ENCODE results near the gene MACROD2. TPM values are rescaled to one million over a fixed set of nuclear protein-coding genes. Genes with fewer than 3 reads are reported as not detected.

MACROD2 gene
- total and polyA plus RNA-seq, 11 donors, result 0.54 to 5.4 (median 2.4) TPM

DNA sequence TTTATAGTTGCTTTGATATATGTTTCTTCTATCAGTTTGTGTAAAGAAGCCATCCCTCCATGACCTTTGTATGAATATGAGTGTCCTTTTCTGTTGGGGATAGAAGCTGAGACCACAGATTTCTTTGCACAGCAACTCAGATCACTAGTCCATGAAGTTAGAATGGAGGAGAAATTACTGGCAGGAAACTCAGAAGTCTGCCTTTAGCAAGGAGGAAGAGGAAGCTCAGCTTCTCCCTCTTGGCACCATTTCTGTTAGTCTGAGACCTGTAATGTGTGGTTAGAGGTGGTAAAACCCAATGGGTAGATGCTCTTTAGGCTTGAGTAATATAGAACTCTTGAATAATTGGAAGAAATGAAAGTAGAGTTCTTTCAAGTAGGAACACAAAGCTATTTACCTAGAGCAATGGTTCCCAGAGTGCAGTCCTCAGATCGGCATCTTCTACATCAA, 1337.4 kb downstream of the MACROD2 start:
- intact Hi-C loops (cut with DNase I), result no loop called here
- Histone ChIP-seq H3K9me3 (no peaks in the 10 kb centered on the region), H3K36me3 (no peaks in the 10 kb centered on the region), H3K27ac (no peak overlapping the region), H3K27me3 (no peaks in the 10 kb centered on the region), H3K4me3 (no peak overlapping the region), H3K4me1 (no peaks in the 10 kb centered on the region)
- 90 to 100% (median 95%) methylated on average over 1 of the region's 1 CpG for WGBS, 4 donors
- TF ChIP-seq POLR2A (IDR thresholded peaks at IDR 0.05), result no peak
- TF ChIP-seq, protein P1, sequence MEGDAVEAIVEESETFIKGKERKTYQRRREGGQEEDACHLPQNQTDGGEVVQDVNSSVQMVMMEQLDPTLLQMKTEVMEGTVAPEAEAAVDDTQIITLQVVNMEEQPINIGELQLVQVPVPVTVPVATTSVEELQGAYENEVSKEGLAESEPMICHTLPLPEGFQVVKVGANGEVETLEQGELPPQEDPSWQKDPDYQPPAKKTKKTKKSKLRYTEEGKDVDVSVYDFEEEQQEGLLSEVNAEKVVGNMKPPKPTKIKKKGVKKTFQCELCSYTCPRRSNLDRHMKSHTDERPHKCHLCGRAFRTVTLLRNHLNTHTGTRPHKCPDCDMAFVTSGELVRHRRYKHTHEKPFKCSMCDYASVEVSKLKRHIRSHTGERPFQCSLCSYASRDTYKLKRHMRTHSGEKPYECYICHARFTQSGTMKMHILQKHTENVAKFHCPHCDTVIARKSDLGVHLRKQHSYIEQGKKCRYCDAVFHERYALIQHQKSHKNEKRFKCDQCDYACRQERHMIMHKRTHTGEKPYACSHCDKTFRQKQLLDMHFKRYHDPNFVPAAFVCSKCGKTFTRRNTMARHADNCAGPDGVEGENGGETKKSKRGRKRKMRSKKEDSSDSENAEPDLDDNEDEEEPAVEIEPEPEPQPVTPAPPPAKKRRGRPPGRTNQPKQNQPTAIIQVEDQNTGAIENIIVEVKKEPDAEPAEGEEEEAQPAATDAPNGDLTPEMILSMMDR (IDR thresholded peaks at IDR 0.05), result no peak
- ATAC-seq (no peak), DNase-seq (no peak)

DNA sequence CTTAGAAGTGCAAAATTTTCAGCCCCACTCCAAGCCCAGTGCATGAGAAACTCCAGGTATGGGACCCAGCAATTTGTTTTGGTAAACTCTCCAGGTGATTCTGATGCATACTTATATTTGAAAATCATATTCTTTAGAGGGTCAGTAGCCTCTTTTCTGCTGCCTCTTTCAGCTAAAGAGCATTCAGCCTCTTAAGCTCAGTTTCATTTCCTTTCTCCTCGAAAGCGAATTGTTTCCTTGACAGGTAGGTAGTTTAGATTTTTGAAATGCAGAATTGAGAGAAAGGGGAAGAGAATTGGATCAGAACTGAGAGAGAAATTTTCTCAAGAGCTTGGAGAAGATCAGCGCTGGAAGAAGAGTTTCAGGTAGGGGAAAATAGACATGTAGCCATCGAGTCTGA, 1337.9 kb downstream of the MACROD2 start:
- intact Hi-C loops (cut with DNase I), result no loop called here
- H3K4me1 ChIP-seq, result no peaks in the 10 kb centered on the region
- WGBS, 4 donors, result 74 to 88% (median 79%) methylated on average over 4 of the region's 4 CpGs

DNA sequence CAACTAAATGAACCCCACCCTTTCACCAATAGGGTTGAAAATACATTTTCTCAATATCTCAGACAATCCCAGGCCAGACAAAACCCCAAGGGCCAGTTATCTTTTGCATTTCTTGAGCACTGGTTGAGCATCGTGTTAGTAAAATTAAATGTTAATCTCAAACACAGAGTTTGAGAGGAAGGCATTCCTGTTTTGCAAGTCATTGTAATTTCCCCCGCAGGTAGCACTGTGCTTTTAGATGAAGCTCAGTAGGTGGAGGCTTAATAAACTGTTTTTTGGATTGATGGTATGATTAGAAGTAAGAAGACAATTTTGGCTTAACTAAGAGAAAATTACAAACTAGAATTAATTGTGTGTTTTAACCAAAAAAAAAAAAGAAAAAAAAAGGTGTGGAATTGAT, 1340.7 kb downstream of the MACROD2 start:
- no peaks in the 10 kb centered on the region for H3K27me3 ChIP-seq

More for the DNA sequence above, 1337.9 kb downstream of the MACROD2 start:
- no peak for DNase-seq
- H3K27me3 ChIP-seq, result no peaks in the 10 kb centered on the region
- no peaks in the 10 kb centered on the region for H3K9me3 ChIP-seq
- ATAC-seq, result no peak
- H3K4me3 ChIP-seq, result no peak overlapping the region
- TF ChIP-seq, protein P1 (IDR thresholded peaks at IDR 0.05), result no peak
- TF ChIP-seq POLR2A (IDR thresholded peaks at IDR 0.05), result no peak
- no peak overlapping the region for H3K27ac ChIP-seq
- H3K36me3 ChIP-seq, result no peaks in the 10 kb centered on the region

DNA sequence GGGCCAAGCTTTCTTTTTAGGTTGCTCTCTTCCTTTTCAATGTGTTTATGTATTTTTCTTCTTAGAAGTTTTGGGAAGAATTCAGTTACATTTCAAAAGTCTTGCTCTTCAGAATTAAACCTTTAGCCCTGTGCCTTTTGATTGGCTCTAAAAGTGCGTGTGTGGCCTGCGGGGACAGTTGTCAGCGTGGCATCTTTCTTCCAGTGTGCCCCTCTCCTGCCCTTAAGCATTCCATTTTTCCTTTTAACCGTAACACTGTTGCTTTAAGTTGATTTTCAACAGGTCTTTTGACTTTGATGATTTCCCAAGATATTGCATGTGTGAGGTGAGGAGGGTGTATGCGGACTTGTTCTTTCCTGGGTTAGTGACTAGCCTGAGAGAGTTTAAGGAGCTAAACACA, 1341.2 kb downstream of the MACROD2 start:
- Histone ChIP-seq H3K9me3 (no peaks in the 10 kb centered on the region), H3K4me3 (no peak overlapping the region), H3K27me3 (no peaks in the 10 kb centered on the region), H3K4me1 (no peaks in the 10 kb centered on the region), H3K36me3 (no peaks in the 10 kb centered on the region), H3K27ac (no peak overlapping the region)
- intact Hi-C loops (cut with DNase I), result no loop called here
- WGBS, 4 donors, result 89 to 94% (median 92%) methylated on average over 5 of the region's 5 CpGs
- no peak for TF ChIP-seq POLR2A (IDR thresholded peaks at IDR 0.05)
- TF ChIP-seq, protein P1 (IDR thresholded peaks at IDR 0.05), result no peak
- ATAC-seq (no peak), DNase-seq (no peak)

More for the DNA sequence above, 1340.7 kb downstream of the MACROD2 start:
- Histone ChIP-seq H3K36me3 (no peaks in the 10 kb centered on the region), H3K27ac (no peak overlapping the region), H3K9me3 (no peaks in the 10 kb centered on the region), H3K4me3 (no peak overlapping the region), H3K4me1 (no peaks in the 10 kb centered on the region)
- TF ChIP-seq, protein P1 (IDR thresholded peaks at IDR 0.05), result no peak
- no peak for TF ChIP-seq POLR2A (IDR thresholded peaks at IDR 0.05)
- DNase-seq (no peak), ATAC-seq (no peak)
- WGBS, 4 donors, result 70 to 74% (median 73%) methylated on average over 2 of the region's 2 CpGs
- intact Hi-C loops (cut with DNase I), result no loop called here
